Skeletal muscle tissue (tissue), 4 donors: ENCODE data around the gene ADPRS. TPM values are rescaled to one million over a fixed set of nuclear protein-coding genes. Genes with fewer than 3 reads are reported as not detected.

Source experiments
- H3K27ac ChIP-seq: one replicate; pipeline ENCODE4 v1.7.0; 2013; ENCODE audit warnings: mild to moderate bottlenecking, low read depth, low read length, inconsistent platforms
- H3K27me3 ChIP-seq, 3 donors: one replicate each; pipeline ENCODE4 v1.7.0; 2013; ENCODE audit warnings: low read length in 3 of 3; ENCODE audit not compliant: control insufficient read depth in 3 of 3, insufficient read depth in 3 of 3
- H3K36me3 ChIP-seq, 3 donors: one replicate each; pipeline ENCODE4 v1.7.0; 2013; ENCODE audit warnings: low read length in 3 of 3; ENCODE audit not compliant: control insufficient read depth in 3 of 3, insufficient read depth in 3 of 3
- H3K4me1 ChIP-seq, 3 donors: one replicate each; pipeline ENCODE4 v1.7.0; 2013; ENCODE audit warnings: low read length in 3 of 3, mild to moderate bottlenecking in 3 of 3; ENCODE audit not compliant: control insufficient read depth in 3 of 3, insufficient read depth in 3 of 3
- H3K4me3 ChIP-seq, 3 donors: one replicate each; pipeline ENCODE4 v1.7.0; 2013; ENCODE audit warnings: low read length in 3 of 3
- H3K9ac ChIP-seq, 3 donors: one replicate each; pipeline ENCODE4 v1.7.0; 2013; ENCODE audit warnings: low read length in 3 of 3, mild to moderate bottlenecking in 3 of 3, moderate library complexity in 2 of 3, low read depth in 1 of 3
- H3K9me3 ChIP-seq, 3 donors: one replicate each; pipeline ENCODE4 v1.7.0; 2013; ENCODE audit warnings: low read length in 3 of 3; ENCODE audit not compliant: control insufficient read depth in 3 of 3
- total RNA-seq: library from RNA; depleted of rRNA; stranded (reverse); fragments of >200 nt; gene quantifications from one replicate; pipeline ENCODE4 v1.2.3, GENCODE V29; 2014
- donor health status: Osteomylitis.

Gene ADPRS
- total RNA-seq, 1 donor from 2014 or later: 21.4 TPM

DNA sequence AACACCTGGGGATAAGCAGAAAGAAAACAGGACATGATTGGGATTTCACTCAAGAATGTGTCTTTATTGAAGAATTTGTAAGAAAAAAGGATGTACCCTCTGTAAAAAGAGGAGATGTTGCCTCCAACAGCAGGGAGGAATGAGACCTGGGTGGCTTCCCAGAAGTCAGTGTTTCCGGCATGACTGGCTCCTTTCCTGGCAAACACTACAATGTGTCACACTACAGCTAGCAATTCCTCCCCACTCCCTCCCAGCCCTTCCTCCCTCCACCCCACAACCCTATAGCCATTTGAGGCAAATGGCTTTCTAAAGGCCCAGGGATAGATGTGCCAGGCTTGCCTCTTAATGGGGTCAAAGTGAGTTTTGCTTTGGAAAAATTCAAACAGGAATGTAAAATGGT lies 47.8 kb downstream of the ADPRS start:
- peaks cover 12 to 23% (median 22%) of the 10 kb centered on the region in 3 donors for H3K36me3 ChIP-seq
- H3K9ac ChIP-seq: peak overlapping the region in 1 of 3 donors; percentile 45
- no peak overlapping the region for H3K4me3 ChIP-seq
- H3K27ac ChIP-seq: peak overlapping the region; percentile 54
- peaks cover 29 to 42% (median 36%) of the 10 kb centered on the region in 3 donors for H3K4me1 ChIP-seq
- H3K27me3 ChIP-seq: no peaks in the 10 kb centered on the region
- H3K9me3 ChIP-seq: no peaks in the 10 kb centered on the region

DNA sequence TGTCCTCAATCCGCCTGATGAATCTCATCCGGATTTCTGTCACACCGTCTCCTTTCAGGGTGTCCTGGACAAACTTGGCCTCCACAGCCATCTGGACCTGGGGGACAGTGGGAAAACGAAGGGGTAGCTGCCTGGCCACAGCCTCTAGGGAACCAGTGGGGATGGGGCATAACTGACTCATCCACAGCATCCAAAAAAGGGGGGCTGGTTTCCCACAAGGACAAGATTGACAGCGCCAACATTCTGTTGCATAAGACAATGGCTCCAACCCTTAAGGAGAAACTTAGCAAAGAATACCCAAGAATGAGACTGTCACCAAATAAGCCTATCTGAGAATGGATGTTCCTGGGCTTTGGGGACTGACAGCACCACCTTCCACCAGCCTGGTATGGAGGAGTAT lies 48.5 kb downstream of the ADPRS start:
- Histone ChIP-seq H3K4me3 (no peak overlapping the region), H3K9me3 (no peaks in the 10 kb centered on the region), H3K4me1 (peaks cover 29 to 44% (median 39%) of the 10 kb centered on the region in 3 donors), H3K9ac (no peak overlapping the region), H3K27ac (peak overlapping the region; percentile 54), H3K36me3 (peaks cover 12 to 23% (median 22%) of the 10 kb centered on the region in 3 donors), H3K27me3 (no peaks in the 10 kb centered on the region)

DNA sequence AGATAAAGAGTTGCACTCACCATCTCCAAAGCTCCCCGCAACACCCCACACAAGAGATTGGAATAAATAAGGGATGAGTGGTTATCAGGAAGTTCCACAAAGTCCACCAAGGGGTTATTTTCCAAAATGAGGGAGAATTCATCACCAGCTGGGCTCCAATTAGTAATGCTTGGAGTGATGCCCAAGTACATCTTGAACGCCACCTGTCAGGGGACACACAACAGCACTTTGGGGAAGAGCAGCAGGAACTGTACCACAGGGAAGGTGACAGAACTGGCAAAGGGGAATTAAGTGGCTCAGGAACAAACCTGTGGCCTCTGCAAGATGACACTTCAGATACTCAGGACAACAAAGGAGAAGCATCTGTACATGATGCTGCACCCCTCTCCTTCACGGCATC lies 49.1 kb downstream of the ADPRS start:
- no peak overlapping the region for H3K27ac ChIP-seq
- H3K4me1 ChIP-seq: peaks cover 29 to 49% (median 43%) of the 10 kb centered on the region in 3 donors
- no peak overlapping the region for H3K9ac ChIP-seq
- H3K36me3 ChIP-seq: peaks cover 12 to 23% (median 22%) of the 10 kb centered on the region in 3 donors
- H3K4me3 ChIP-seq: no peak overlapping the region
- H3K9me3 ChIP-seq: no peaks in the 10 kb centered on the region
- no peaks in the 10 kb centered on the region for H3K27me3 ChIP-seq

DNA sequence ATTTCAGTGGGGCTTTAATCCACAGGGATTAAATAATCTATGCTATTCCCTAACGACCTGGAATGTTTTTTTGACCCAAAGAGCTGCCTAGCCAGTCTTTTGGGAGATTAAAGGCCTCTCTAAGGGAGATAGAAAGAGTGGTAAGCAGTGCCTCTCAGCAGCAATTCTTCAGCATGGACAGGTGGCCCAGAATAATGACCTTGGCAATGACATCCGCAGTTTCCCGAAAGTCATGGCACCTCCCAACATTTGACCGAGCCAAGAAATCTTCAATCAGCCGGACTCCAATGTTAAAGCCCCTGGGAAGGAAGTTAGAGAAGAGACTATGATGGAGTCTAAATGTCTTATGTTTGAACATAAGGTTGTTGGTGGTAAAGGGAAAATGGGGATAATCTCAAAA lies 50.8 kb downstream of the ADPRS start:
- Histone ChIP-seq H3K36me3 (peaks cover 12 to 23% (median 22%) of the 10 kb centered on the region in 3 donors), H3K9ac (peak overlapping the region in 1 of 3 donors; percentile 5), H3K4me1 (peaks cover 29 to 50% (median 46%) of the 10 kb centered on the region in 3 donors), H3K27me3 (no peaks in the 10 kb centered on the region), H3K27ac (peak overlapping the region; percentile 3), H3K9me3 (no peaks in the 10 kb centered on the region), H3K4me3 (no peak overlapping the region)

DNA sequence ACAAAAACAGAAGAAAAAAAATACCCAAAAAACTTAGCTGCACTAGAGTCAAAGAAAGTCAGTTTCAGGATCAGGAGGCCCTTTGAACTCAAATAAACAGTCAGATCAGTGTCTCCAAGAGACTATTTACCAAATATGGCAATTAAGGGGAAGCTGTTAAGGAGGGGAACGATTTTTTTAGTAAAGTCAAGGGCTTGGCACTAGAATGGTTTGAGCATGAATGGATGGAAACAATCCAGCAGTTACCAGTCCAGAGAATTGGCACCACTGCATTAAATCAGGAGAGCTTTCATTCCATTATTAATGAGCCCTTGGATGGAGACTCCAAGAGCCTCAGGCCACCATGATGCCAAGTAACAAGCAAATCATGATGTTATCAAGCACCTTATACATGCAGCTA lies 53.4 kb downstream of the ADPRS start:
- Histone ChIP-seq H3K9ac (no peak overlapping the region), H3K36me3 (peaks cover 12 to 20% (median 19%) of the 10 kb centered on the region in 3 donors), H3K9me3 (no peaks in the 10 kb centered on the region), H3K27me3 (no peaks in the 10 kb centered on the region), H3K27ac (no peak overlapping the region), H3K4me3 (no peak overlapping the region), H3K4me1 (peaks cover 9 to 29% (median 26%) of the 10 kb centered on the region in 3 donors)

DNA sequence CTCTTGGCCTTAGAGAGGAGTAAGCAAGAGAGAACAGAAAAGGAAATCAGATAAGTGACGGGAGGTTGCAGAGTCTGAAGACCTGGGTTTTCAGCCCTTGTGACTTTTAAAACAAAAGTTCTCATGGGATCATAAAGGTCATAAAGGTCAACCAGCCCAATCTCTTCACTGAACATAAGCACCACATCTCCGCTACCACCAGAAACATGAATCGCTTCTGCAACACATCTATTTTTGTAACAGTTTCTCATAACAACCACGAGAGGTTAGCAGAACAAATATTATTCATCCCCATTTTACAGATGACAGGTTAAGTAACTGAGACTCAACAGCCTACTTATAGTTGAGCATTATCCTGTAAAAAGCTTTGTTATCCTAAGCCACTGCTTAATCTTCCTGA lies 54.7 kb downstream of the ADPRS start:
- H3K36me3 ChIP-seq: peaks cover 5 to 8% (median 6%) of the 10 kb centered on the region in 3 donors
- peak overlapping the region; percentile 23 for H3K27ac ChIP-seq
- no peak overlapping the region for H3K4me3 ChIP-seq
- no peak overlapping the region for H3K9ac ChIP-seq
- no peaks in the 10 kb centered on the region for H3K27me3 ChIP-seq
- H3K4me1 ChIP-seq: peaks cover 10 to 36% (median 34%) of the 10 kb centered on the region in 3 donors
- H3K9me3 ChIP-seq: no peaks in the 10 kb centered on the region

Other genes starting within 250 kb of the ADPRS start
- gene AGO1, start 205.7 kb upstream of the ADPRS start, total RNA-seq: 5.7 TPM
- gene AGO3, start 157.8 kb upstream of the ADPRS start, total RNA-seq: 13.0 TPM
- 2.1 TPM for gene TEKT2, start 4.8 kb upstream of the ADPRS start, total RNA-seq
- gene COL8A2, start 36.3 kb downstream of the ADPRS start, total RNA-seq: 11.0 TPM
- 30.3 TPM for gene TRAPPC3, start 60.6 kb downstream of the ADPRS start, total RNA-seq
- 71.0 TPM for gene MAP7D1, start 67.3 kb downstream of the ADPRS start, total RNA-seq
- gene THRAP3, start 135.6 kb downstream of the ADPRS start, total RNA-seq: 51.7 TPM
- 0.52 TPM for gene SH3D21, start 217.5 kb downstream of the ADPRS start, total RNA-seq
- gene EVA1B, start 234.8 kb downstream of the ADPRS start, total RNA-seq: 40.7 TPM